ENCODE data around the gene ZGPAT. TPM values are rescaled to one million over a fixed set of nuclear protein-coding genes. Genes with fewer than 3 reads are reported as not detected.

ZGPAT gene
- total and polyA plus RNA-seq, 9 of the 15 experiments (the other 6 are each of a cell fraction or from before 2014, with no cell fraction given): 0.14 to 26.6 (median 7.4) TPM

GRCh38 chr20:63692436-63693082, 15.3 kb upstream of the ZGPAT start:
- in situ Hi-C loops (cut with MboI) (no loop called here), intact Hi-C loops (cut with micrococcal nuclease) (no loop called here)
- Histone ChIP-seq H3K36me3 (ENCODE audit: control insufficient read depth, insufficient read depth, low read length) (peaks cover 37% of the 10 kb centered on the region; the same call in 2 of the 3 replicates), H2AFZ (ENCODE audit: low read depth, low read length) (no peak overlapping the region), H3K4me2 (ENCODE audit: insufficient read depth, low read length) (no peak overlapping the region), H3K9me3 (replicated peaks; ENCODE audit: control insufficient read depth, insufficient read depth, low read depth, low read length) (no peaks in the 10 kb centered on the region), H3K9me1 (ENCODE audit: control insufficient read depth, insufficient read depth, low read length) (no peaks in the 10 kb centered on the region), H3K79me2 (ENCODE audit: control insufficient read depth, insufficient read depth, low read length) (no peaks in the 10 kb centered on the region), H3K27me3 (ENCODE audit: control insufficient read depth in 2 of 2, insufficient read depth in 2 of 2, low read length in 2 of 2) (no peaks in the 10 kb centered on the region), H3K4me3 (no peak overlapping the region), H3K4me1 (replicated peaks in 1 of 2; ENCODE audit: control insufficient read depth in 2 of 2, insufficient read depth in 2 of 2, low read length in 2 of 2) (peaks cover 0 to 75% of the 10 kb centered on the region in 2 experiments; a peak in 2 of 5 replicates), H3K9ac (ENCODE audit: insufficient read depth in 1 of 2, low read depth in 2 of 2, low read length in 2 of 2) (no peak overlapping the region; a peak in 1 of 4 replicates), H4K20me1 (replicated peaks; ENCODE audit: control insufficient read depth, insufficient read depth, low read length) (no peaks in the 10 kb centered on the region), H3K27ac (ENCODE audit: extremely low read depth, low read depth, low read length) (no peak overlapping the region)
- ATAC-seq (no peak), FAIRE-seq (no peak), DNase-seq (ENCODE audit: extremely low read depth in 1 of 4, low spot score in 3 of 4) (no peak)
- TF ChIP-seq HCFC1 (IDR thresholded peaks at IDR 0.05; ENCODE audit: low read depth, low read length) (no peak), ZNF354B (CRISPR knock-in tag; IDR thresholded peaks at IDR 0.05) (no peak), ZNF24 (IDR thresholded peaks at IDR 0.05) (no peak), POLR2G (IDR thresholded peaks at IDR 0.05; ENCODE audit: low read depth, low read length) (peak; percentile 64), ERF (CRISPR knock-in tag; IDR thresholded peaks at IDR 0.05) (no peak), POLR2A (conservative IDR thresholded peaks at IDR 0.05) (0 out of 2 replicates have a peak, but pooled peaks have one; percentile 26), RHOXF2B (CRISPR knock-in tag; conservative IDR thresholded peaks at IDR 0.05) (no peak), CCNT2 (IDR thresholded peaks at IDR 0.05; ENCODE audit: borderline replicate concordance, extremely low read depth, insufficient read length, low read depth, low read length) (peak; percentile 1), ZNF217 (CRISPR knock-in tag; IDR thresholded peaks at IDR 0.05) (no peak), RBM22 (IDR thresholded peaks at IDR 0.05; ENCODE audit: low read depth, low read length, poor library complexity, severe bottlenecking) (peak; percentile 46), ZNF507 (tag; conservative IDR thresholded peaks at IDR 0.05) (no peak), RBFOX2 (IDR thresholded peaks at IDR 0.05; ENCODE audit: low read depth, low read length) (peak; percentile 11; the same call in 1 of the 2 replicates), ZFX (CRISPR knock-in tag; IDR thresholded peaks at IDR 0.05) (no peak)
- CTCF ChIA-PET (ENCODE audit: low intra/inter-chr PET ratio): no interaction called here
- WGBS (ENCODE audit: insufficient coverage, low coverage, missing lambda C conversion rate): 88% methylated on average over 14 of the region's 20 CpGs
- POLR2A ChIA-PET: interaction anchor here (0.6 to 1.3 kb wide), 2 partner anchors 10 to 199 kb away, joined by 4 to 6 read pairs; no protein-coding TSS in a partner anchor
- no TSS peak for BruUV-seq (replicated peaks)
